Measurements from ENCODE around the gene MUC20.
"Not testable (repeated sequence)": the region's sequence is repeated elsewhere in the genome, so short reads cannot be mapped to it uniquely, and the experiment has no call there.

MUC20 gene

DNA sequence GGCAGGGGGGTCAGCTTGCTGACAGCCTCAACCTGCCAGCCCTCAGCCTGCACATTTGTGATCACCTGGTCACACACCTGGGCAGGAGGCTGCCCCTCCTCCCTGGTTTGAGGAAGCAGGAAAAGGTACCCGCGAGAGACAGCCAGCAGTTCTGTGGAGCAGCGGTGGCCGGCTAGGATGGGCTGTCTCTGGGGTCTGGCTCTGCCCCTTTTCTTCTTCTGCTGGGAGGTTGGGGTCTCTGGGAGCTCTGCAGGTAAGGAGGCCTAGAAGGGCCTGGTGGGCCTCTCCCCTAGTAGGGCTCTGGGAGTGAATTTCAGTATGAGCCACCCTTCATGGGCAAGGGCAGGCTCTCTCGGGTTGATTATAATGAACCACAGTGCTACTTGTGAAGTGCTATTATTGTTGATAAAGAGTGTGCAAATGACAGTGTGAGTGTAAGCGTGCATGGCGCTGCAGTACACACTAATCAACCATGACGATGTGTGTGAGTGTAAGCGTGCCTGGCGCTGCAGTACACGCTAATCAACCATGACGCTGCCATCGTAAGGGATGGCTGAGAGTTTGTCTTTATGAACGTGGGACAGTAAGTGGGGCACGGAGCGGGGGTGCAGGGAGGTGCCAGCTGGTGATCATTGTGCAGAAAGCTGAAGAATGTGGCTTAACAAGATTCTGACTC lies at the start of gene MUC20:
MUC20 (plus strand) TSS at position 148 of the 676 bp plus-strand sequence; CDS start at position 178, 30 bp downstream.
- not testable (repeated sequence) for DNase-seq (ENCODE audit: low spot score)

DNA sequence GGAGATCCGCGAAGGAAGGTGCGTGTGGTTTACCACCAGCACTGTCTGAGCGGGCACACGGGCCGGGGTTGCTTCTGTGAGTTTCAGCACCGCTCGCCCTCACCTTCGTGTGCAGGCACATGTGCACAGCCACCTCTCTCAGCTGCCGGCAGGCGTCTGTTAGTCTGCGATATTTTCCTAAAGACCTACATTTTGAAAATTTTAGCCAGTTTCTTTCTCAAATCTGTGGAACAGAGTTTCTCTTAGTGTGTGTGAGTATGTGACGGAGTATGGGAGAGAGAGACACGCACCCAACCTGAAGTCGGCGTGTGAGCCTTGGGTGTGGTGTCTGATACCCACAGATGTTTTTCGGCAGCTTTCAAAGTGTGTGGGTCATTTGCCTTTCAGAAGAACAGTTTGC lies 49.5 kb upstream of the MUC20 start:
- DNase-seq (ENCODE audit: low spot score), result not testable (repeated sequence)

GRCh38 chr3:195673711-195674110 lies 47.1 kb upstream of the MUC20 start:
- not testable (repeated sequence) for DNase-seq (ENCODE audit: low spot score)

DNA sequence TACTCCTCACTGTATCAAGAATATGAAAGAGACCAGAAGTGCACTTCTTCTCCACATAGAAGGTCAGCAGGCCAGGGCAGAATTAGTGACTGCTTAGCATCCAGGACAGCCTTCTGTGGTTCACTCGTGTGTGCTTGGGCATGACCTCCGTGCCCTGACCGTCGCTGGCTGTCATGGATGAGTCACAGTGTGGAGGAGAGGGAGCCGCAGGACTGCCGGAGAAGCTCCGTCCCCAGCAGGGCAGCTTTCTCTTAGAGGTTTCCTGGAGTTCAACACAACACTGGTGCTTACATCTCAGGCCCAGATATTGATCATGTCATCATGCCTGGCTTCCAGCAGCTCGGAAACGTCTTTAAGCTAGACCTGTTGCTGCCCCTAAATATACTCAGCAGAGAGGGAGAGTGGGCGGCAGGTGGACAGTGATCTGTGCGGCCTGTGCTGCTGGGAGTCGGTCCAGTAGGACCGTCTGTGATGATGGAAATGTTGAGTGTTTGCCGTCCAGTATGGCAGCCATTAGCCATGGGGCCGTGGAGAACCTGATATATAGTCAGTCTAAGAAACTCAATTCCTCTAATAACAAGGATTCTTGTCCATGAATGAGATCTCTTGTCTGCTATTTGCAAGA lies 42.3 kb upstream of the MUC20 start:
- not testable (repeated sequence) for DNase-seq (ENCODE audit: low spot score)

GRCh38 chr3:195680690-195681089 lies 40.1 kb upstream of the MUC20 start:
- not testable (repeated sequence) for DNase-seq (ENCODE audit: low spot score)

DNA sequence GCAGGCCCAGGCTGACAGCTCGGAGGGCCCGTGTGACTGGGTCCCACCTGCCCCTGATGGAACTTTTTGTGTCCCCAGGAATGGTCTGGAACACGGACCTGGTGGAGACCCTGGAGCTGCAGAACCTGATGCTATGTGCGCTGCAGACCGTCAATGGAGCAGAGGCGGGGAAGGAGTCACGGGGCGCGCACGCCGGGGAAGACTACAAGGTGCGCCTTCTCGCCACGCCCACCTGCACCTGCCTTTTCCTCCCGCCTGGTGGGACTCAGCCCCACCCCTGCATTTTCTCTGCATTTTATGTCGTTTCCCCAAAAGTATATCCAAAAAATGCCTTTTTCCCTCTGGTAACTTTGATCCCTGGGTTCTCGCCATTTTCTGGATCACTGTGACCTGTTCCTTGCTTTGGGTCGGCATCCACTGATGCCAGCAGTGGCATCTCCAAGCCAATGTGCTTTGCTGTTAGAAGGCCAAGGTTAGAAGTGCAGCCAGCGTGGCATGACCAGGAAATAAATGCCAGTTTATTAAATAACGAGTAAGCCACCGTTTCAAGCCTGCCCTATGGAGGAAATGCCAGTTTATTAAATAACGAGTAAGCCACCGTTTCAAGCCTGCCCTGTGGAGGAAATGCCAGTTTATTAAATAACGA lies 39.2 kb upstream of the MUC20 start:
- not testable (repeated sequence) for DNase-seq (ENCODE audit: low spot score)

DNA sequence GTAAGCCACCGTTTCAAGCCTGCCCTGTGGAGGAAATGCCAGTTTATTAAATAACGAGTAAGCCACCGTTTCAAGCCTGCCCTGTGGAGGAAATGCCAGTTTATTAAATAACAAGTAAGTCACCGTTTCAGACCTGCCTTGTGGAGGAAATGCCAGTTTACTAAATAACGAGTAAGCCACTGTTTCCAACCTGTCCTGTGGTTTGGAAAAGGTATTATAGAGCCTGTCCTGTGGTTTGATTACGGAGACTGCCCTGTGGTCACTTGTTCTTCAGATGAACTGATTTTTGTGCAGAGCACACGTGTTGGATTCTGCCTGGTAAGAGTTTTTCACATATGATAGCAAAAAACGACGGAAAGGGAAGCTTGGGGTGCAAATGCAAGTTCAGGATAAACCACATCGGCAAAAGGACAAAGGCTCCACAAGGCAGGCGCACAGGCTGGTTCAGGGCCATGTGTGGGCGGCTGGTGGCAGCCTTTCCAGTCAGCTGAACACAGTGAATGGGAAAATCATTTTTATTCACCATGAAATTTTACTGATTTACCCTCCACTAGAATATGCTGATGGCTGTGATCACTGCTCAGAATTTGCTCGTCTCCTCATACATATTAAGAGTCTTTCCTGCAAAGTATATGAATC lies 38.6 kb upstream of the MUC20 start:
- DNase-seq (ENCODE audit: low spot score), result not testable (repeated sequence)

DNA sequence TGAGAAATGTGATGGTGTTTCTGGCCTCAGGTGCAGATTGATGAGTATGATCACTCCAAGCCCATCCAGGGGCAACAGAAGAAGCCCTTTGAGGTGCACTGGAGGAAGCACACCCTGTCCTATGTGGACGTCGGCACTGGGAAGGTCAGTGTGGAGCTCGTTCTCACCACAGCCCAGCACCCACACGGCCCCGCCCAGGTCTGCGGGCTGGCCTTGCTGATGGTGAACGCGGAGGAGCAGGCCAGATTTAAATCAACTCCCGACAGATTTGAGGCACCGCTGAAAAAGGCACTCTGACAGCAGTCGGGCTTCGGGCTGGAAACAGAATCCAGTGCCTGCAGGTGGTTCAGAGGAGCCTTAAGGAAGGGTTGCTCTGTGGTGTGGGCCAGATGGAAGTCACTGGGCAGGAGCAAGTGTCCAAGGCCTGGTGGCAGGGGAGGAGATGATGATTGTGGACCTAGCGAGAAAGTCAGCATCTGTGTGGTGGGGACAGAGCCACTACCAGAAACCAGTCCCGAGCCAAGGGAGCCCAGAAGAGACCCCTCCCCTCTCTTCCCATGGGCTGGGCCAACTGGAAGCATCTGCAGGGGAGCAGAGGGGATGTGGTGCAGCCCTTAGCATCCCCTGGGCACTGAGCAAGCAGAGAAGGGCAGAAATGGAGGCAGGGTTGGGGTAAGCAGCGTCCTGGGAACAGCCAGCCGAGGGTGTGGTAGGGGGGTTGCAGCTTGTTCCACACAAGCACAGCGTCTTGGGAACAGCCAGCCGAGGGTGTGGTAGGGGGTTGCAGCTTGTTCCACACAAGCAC lies 36.9 kb upstream of the MUC20 start:
- peak; percentile 57 for DNase-seq (ENCODE audit: low spot score)

DNA sequence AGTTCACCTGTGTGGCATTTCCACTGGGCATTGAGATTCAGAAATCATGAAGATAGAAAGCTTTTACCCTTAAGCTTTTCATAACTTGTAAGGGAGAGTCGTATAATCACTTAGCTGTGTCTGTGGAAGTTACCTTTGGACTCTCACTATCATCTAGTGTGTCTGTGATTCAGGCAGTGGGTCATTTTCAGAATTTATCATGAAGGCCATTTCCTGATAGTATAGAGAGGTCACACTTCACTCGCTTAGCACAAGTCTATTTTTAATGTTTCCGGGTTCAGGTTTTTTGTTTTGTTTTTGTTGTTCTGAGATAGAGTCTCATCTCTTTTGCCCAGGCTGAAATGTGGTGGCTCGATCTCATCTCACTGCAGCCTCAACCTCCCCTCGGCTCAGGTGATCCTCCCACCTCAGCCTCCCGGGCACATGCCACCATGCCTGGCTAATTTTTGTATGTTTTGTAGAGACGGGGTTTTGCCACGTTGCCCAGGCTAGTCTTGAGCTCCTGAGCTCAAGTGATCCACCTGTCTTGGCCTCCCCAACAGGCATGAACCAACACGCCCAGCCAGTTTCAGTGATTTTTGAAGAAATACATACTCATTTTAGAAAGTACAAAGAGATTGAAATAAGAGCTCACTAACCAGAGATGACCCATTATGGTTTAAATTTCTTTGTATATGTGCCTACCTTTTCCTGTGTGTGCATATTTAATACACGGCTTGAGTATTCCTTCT lies 36.1 kb upstream of the MUC20 start:
- DNase-seq (ENCODE audit: low spot score), result not testable (repeated sequence)

- not testable (repeated sequence) for DNase-seq (ENCODE audit: low spot score)
Measured at GRCh38 chr3:195686537-195687208, 34.1 kb upstream of the MUC20 start.

- DNase-seq (ENCODE audit: low spot score), result not testable (repeated sequence)
Measured at GRCh38 chr3:195687209-195687760, 33.5 kb upstream of the MUC20 start.

DNA sequence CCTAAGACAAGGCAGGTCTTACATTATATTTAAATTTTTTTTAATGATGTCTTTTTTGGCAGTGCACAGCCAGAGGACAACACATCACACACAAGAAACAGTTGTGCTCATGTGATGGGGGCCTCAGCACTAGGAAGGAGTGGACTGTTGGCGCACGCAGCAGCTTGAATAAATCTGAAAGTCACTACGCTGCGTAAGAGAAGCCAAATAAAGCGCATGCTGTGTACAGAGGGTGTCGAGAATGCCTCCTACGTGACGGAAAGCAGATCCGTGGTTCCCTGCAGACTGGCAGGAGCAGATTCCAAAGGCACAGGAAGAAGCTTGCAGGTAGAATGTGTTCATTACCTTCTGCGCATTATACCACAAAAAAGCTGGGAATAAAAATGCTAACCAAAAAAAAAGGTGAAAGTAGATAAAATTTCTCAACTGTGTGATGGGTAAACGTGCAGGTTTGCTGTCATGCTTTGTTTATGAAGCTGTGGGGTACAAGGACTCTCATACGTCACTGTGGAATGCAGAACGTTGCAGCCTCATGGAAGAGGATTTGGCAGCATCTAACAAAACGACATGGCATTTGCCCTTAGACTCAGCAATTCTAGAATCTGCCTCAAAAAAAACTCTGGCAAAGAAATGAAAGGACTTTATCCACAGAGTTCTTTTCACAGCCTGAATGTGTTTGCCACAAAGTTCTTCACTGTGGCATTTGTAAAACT lies 32.2 kb upstream of the MUC20 start:
- DNase-seq (ENCODE audit: low spot score), result not testable (repeated sequence)

DNA sequence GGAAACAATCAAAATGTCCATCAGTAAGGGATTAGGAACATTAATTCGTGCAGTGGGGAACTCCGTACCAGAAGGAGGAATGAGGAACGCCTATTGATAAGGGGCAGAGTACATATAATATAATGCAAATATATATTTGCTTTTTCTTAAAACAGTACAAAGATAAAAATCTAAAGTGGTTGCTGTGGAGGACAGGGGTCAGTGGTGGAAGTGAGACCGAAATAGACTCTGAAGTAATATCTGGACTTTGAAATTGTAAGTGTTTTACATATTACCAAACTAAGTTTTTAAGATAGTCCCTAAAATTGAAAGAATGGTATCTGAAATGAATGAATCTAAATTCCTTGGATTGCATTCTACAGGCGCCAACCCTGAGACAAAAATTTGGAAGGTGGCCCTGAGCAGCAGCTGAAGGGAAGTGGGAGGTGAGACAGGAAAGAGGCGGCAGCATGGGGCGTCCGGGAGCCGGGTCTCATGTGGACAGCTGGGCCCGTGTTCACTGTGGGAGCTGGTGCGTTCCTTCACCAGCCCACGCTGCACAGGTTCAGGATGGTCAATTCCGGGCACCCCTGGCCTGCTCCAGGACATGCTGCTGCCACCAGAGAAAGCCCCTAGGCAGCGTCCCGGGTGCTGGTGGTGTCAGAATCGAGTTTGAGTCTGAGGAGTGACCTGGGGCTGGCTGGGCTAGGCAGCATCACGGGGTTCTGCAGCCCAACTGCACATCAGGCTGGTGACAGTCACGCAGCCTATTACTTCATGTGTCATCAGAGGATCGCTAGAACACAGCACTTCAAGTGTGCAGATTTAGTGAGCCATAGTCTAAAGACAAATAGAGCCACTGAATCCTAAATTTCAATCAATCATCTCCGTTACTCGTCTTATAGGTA lies 31.4 kb upstream of the MUC20 start:
- not testable (repeated sequence) for DNase-seq (ENCODE audit: low spot score)

- no peak for DNase-seq (ENCODE audit: low spot score)
Measured at GRCh38 chr3:195690951-195691350, 29.8 kb upstream of the MUC20 start.

DNA sequence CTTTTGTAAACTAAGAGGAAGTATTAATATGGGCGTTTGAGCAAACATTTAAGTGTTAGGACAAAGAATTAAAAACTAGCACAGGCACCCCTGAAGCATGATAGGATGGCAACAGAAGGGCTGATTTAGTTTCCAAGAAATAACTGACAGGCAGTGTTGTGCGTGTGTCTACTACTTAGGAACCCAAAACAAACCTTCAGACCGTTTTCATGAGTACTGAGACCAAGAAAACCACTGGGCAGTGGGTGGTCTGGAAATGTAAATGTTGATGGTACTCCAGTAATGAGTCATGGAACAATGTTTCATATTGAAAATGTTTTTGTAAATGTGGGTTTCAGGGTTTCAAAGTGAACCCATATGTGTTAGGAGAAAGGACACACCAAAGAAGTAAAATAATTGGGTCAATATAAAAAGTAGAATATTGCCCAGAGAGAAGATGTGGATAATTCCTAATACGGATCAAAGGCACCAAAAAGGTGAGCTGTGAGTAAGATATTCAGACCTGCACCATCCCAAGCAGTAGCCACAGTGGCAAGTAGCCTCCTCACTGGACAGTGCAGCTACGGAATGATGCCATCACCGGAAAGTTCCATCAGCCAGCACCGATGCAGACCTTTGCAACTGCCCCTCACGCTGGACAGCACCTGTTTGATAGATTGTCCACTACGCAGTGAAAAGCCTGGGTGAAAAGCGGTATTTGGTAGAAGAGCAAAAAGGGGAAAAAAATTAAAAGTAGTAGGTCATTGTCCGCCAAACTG lies 29.0 kb upstream of the MUC20 start:
- DNase-seq (ENCODE audit: low spot score), result peak; percentile 37

DNA sequence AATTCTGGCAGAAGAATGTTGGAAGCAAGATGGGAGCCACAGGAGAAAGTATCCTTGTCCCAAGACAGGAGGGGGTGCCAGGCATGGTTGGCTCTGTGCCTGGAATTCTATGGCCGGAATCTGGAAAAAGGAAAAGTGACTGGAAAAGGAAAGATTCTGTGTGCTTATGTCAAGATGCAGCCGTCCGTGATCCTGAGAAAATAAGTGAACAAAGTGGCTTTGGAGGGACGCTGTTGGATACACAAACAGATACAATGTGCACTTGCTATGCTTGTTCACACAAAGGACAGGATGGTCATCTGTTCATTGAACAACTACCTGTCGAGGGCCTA lies 28.5 kb upstream of the MUC20 start:
- DNase-seq (ENCODE audit: low spot score), result peak; percentile 53

- DNase-seq (ENCODE audit: low spot score), result no peak
Measured at GRCh38 chr3:195692781-195693427, 27.9 kb upstream of the MUC20 start.
